HepG2 (cell line): ENCODE data around the gene ERRFI1. TPM values are rescaled to one million over a fixed set of nuclear protein-coding genes. Genes with fewer than 3 reads are reported as not detected.
A peak's percentile ranks its signal among the peaks of the same experiment; 100 is the strongest.

Source experiments
- BRCA1 ChIP-seq: sonication (generic); formaldehyde crosslinking; IDR thresholded peaks from 2 replicates; pipeline ENCODE4 v1.4.0; 2020; ENCODE audit warnings: missing genetic modification reagents
- ERF ChIP-seq: IDR thresholded peaks from 2 replicates; pipeline ENCODE4 v1.6.1; 2018; ENCODE audit warnings: missing biosample characterization, missing genetic modification reagents
- GLI4 ChIP-seq: sonication (generic); formaldehyde crosslinking; IDR thresholded peaks from 2 replicates; pipeline ENCODE4 v1.5.1; 2020; ENCODE audit warnings: missing genetic modification reagents, mild to moderate bottlenecking, moderate library complexity, borderline replicate concordance
- IRX3 ChIP-seq: sonication (generic); formaldehyde crosslinking; IDR thresholded peaks from 2 replicates; pipeline ENCODE4 v1.8.1; 2023; ENCODE audit warnings: mild to moderate bottlenecking, low read depth, missing genetic modification reagents, borderline replicate concordance
- JUND ChIP-seq: sonication (generic); formaldehyde crosslinking; IDR thresholded peaks from 2 replicates; pipeline ENCODE4 v1.8.0; 2022; ENCODE audit warnings: mild to moderate bottlenecking, missing genetic modification reagents
- KLF6 ChIP-seq: IDR thresholded peaks from 2 replicates; pipeline ENCODE4 v1.8.0; 2016; ENCODE audit warnings: missing biosample characterization, missing genetic modification reagents
- NKX3-1 ChIP-seq: sonication (generic); formaldehyde crosslinking; IDR thresholded peaks from 2 replicates; pipeline ENCODE4 v1.5.0; 2020; ENCODE audit warnings: missing genetic modification reagents
- SMYD3 ChIP-seq: sonication (generic); formaldehyde crosslinking; IDR thresholded peaks from 2 replicates; pipeline ENCODE4 v1.8.1; 2023; ENCODE audit warnings: mild to moderate bottlenecking, missing genetic modification reagents
- SOX13 ChIP-seq, 3 experiments: fragments of 450-650 bp in 1 of 3; sonication (generic) in 1 of 3; formaldehyde crosslinking in 1 of 3; IDR thresholded peaks in 2 of 3; conservative IDR thresholded peaks in 1 of 3; 2 replicates each; pipeline versions ENCODE4 v1.5.0 to v1.6.1; 2016 to 2020; ENCODE audit warnings: antibody characterized with exemption in 1 of 3, mild to moderate bottlenecking in 1 of 3, missing compliant biosample characterization in 1 of 3, missing genetic modification reagents in 1 of 3, moderate library complexity in 1 of 3
- TBL1XR1 ChIP-seq: fragments of 150-350 bp; IDR thresholded peaks from 2 replicates; pipeline ENCODE4 v1.6.1; 2014; ENCODE audit warnings: borderline replicate concordance, low read length; ENCODE audit not compliant: partially characterized antibody
- TOPORS ChIP-seq: sonication (generic); formaldehyde crosslinking; IDR thresholded peaks from 2 replicates; pipeline ENCODE4 v1.8.0; 2023; ENCODE audit warnings: mild to moderate bottlenecking, missing genetic modification reagents
- ZBTB20 ChIP-seq: sonication (generic); formaldehyde crosslinking; IDR thresholded peaks from 2 replicates; pipeline ENCODE4 v1.8.1; 2023; ENCODE audit warnings: missing genetic modification reagents, low read depth, mild to moderate bottlenecking, borderline replicate concordance
- ZFX ChIP-seq: sonication (generic); formaldehyde crosslinking; IDR thresholded peaks from 2 replicates; pipeline ENCODE4 v1.4.0; 2020; ENCODE audit warnings: mild to moderate bottlenecking, low read depth, missing genetic modification reagents, moderate library complexity
- ZNF17 ChIP-seq: sonication (generic); formaldehyde crosslinking; IDR thresholded peaks from 2 replicates; pipeline ENCODE4 v1.5.0; 2020; ENCODE audit warnings: mild to moderate bottlenecking, missing genetic modification reagents
- ZNF180 ChIP-seq: sonication (generic); formaldehyde crosslinking; IDR thresholded peaks from 2 replicates; pipeline ENCODE4 v1.4.0; 2020; ENCODE audit warnings: low read depth, missing genetic modification reagents, borderline replicate concordance
- ZNF317 ChIP-seq: sonication (generic); formaldehyde crosslinking; IDR thresholded peaks from 2 replicates; pipeline ENCODE4 v1.5.0; 2020; ENCODE audit warnings: mild to moderate bottlenecking, missing genetic modification reagents
- ZNF33A ChIP-seq: sonication (generic); formaldehyde crosslinking; IDR thresholded peaks from 2 replicates; pipeline ENCODE4 v1.5.1; 2020; ENCODE audit warnings: missing genetic modification reagents, mild to moderate bottlenecking, moderate library complexity, borderline replicate concordance
- ZNF430 ChIP-seq: sonication (generic); formaldehyde crosslinking; IDR thresholded peaks from 2 replicates; pipeline ENCODE4 v1.9.0; 2021; ENCODE audit warnings: mild to moderate bottlenecking, missing genetic modification reagents
- ZNF792 ChIP-seq: IDR thresholded peaks from 2 replicates; pipeline ENCODE4 v1.6.1; 2016
- polyA plus RNA-seq, 8 experiments: library from polyadenylated mRNA; depleted of rRNA in 3 of 8; stranded (reverse) in 7 of 8; unstranded in 1 of 8; fragments of >200 nt; fragmentation: Illumina TruSeq in 4 of 8; extraction: Trizol in 4 of 8; gene quantifications; 2 replicates each; pipeline versions ENCODE4 v1.2.1 to v1.2.3, GENCODE V29; 2011 to 2016; ENCODE audit warnings: low read depth in 4 of 8, missing spikeins in 1 of 8, mixed read lengths in 1 of 8; ENCODE audit not compliant: insufficient read depth in 1 of 8
- total RNA-seq, 5 experiments: library from RNA; depleted of rRNA; stranded (reverse); fragments of >200 nt; fragmentation: Illumina TruSeq; extraction: Trizol; gene quantifications; 2 replicates each; pipeline ENCODE4 v1.2.3, GENCODE V29; 2016; ENCODE audit warnings: low read depth in 1 of 5
- TF ChIP-seq, protein P1 (sequence below): sonication (generic); formaldehyde crosslinking; IDR thresholded peaks from 2 replicates; pipeline ENCODE4 v1.8.0; 2022; ENCODE audit warnings: mild to moderate bottlenecking, missing genetic modification reagents; ENCODE audit not compliant: insufficient replicate concordance
- TF ChIP-seq, protein P2 (sequence below): sonication (generic); formaldehyde crosslinking; IDR thresholded peaks from 2 replicates; pipeline ENCODE4 v1.8.1; 2023; ENCODE audit warnings: mild to moderate bottlenecking, moderate library complexity, missing genetic modification reagents

ERRFI1 gene
- total and polyA plus RNA-seq, 2 of the 13 experiments (the other 11 are each of a cell fraction or from before 2014, with no cell fraction given) = 84.4 to 753 TPM

DNA sequence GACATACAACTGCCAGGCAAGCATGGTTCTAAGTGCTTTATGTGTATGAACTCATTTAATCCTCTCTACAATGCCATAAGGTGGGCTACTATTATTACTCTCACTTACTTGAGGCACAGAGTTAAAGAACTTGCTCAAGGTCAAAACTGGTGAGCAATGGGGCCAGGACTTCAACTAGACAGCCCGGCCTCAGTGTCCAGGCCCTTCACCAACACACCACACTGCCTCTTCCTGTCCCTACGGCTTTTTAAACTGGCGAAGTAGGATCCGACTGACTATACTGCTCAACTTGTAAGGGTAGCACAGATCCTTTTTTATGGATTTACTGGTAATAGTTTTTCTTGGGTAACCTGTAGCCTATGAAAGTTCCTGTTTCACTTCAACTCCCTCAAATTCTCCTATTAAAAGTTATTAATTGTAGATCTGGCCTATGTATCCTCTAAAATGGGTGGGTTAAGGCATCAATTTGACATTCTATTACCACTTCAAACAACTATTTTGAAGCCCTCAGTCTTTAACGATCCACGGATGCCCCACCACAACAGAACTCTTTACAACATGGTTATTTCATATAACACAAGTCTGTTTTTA, 4.3 kb downstream of the ERRFI1 start (continued):
- TF ChIP-seq, protein P1, sequence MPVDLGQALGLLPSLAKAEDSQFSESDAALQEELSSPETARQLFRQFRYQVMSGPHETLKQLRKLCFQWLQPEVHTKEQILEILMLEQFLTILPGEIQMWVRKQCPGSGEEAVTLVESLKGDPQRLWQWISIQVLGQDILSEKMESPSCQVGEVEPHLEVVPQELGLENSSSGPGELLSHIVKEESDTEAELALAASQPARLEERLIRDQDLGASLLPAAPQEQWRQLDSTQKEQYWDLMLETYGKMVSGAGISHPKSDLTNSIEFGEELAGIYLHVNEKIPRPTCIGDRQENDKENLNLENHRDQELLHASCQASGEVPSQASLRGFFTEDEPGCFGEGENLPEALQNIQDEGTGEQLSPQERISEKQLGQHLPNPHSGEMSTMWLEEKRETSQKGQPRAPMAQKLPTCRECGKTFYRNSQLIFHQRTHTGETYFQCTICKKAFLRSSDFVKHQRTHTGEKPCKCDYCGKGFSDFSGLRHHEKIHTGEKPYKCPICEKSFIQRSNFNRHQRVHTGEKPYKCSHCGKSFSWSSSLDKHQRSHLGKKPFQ = no peak
- no peak for TF ChIP-seq JUND (CRISPR knock-in tag)
- TF ChIP-seq ERF (CRISPR knock-in tag) = no peak
- TF ChIP-seq ZNF33A (CRISPR knock-in tag) = no peak
- TF ChIP-seq GLI4 = no peak
- TF ChIP-seq ZNF317 (CRISPR knock-in tag) = no peak
- TF ChIP-seq ZFX (CRISPR knock-in tag) = peak; percentile 23; the same call in 1 of the 2 replicates
- TF ChIP-seq ZNF17 = no peak
- no peak for TF ChIP-seq ZNF430
- TF ChIP-seq KLF6 (CRISPR knock-in tag) = 0 out of 2 replicates have a peak, but pooled peaks have one; percentile 6
- TF ChIP-seq, protein P2, sequence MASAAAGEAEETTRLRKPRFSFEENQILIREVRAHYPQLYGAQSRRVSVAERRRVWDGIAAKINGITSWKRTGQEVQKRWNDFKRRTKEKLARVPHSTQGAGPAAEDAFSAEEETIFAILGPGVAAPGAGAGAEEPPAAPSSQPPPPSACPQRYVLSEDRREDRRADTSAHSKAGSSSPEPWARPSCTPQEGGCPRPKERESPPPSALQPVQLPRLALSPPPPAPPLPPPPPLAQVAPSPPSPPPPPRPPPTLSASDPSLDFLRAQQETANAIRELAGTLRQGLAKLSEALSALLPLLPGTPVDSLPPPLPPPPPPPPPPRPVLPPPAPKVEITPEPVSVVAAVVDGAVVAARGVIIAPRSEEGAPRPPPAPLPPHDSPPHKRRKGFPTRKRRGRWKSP = 0 out of 2 replicates have a peak, but pooled peaks have one; percentile 34
- no peak for TF ChIP-seq SMYD3
- TF ChIP-seq TOPORS = no peak
- TF ChIP-seq BRCA1 (CRISPR knock-in tag) = no peak
- 0 out of 2 replicates have a peak, but pooled peaks have one; percentile 49 for TF ChIP-seq NKX3-1
- no peak for TF ChIP-seq IRX3 (CRISPR knock-in tag)
- no peak for TF ChIP-seq ZNF792 (CRISPR knock-in tag)
- no peak for TF ChIP-seq TBL1XR1
- 0 out of 2 replicates have a peak, but pooled peaks have one; percentile 17 for TF ChIP-seq ZNF180 (CRISPR knock-in tag)
- no peak for TF ChIP-seq SOX13 (IDR thresholded peaks at IDR 0.05)
- TF ChIP-seq SOX13 (CRISPR knock-in tag; conservative IDR thresholded peaks at IDR 0.05 in 1 of 2, IDR thresholded peaks at IDR 0.05 in 1 of 2) = no peak
- TF ChIP-seq ZBTB20 (CRISPR knock-in tag) = no peak
